WTC11 (cell line): ENCODE measurements around the gene FYCO1. TPM values are rescaled to one million over a fixed set of nuclear protein-coding genes. Genes with fewer than 3 reads are reported as not detected.

Experiments
- ATAC-seq: fragments of 200-7000 bp; cut with Tn5 transposase; 2 replicates; pipeline ENCODE4 v1.10.0; 2021; ENCODE audit warnings: mild to moderate bottlenecking, moderate library complexity
- CTCF ChIA-PET: fragments of 300-600 bp; sonication (Branson Sonifier 250); formaldehyde crosslinking; loops from one replicate; lab custom pipeline; 2021; ENCODE audit warnings: antibody characterized with exemption; lab: Charles Lee
- POLR2A ChIA-PET: fragments of 350-600 bp; sonication (Branson Sonifier 250); formaldehyde crosslinking; loops from one replicate; lab custom pipeline; 2021; ENCODE audit warnings: antibody characterized with exemption; lab: Charles Lee
- DNase-seq: peaks from one replicate; pipeline ENCODE4 v3.0.0; 2021; ENCODE audit warnings: low spot score
- H3K27ac Mint-ChIP-seq: 2 replicates; pipeline ENCODE4 v1.8.0; 2021; ENCODE audit warnings: mixed read lengths
- H3K27me3 Mint-ChIP-seq: 2 replicates; pipeline ENCODE4 v1.8.0; 2021; ENCODE audit warnings: low read depth, mild to moderate bottlenecking, moderate library complexity, mixed read lengths
- H3K36me3 Mint-ChIP-seq: 2 replicates; pipeline ENCODE4 v1.8.0; 2021; ENCODE audit warnings: mixed read lengths
- H3K4me1 Mint-ChIP-seq: 2 replicates; pipeline ENCODE4 v1.8.0; 2022; ENCODE audit warnings: mixed read lengths
- H3K4me3 Mint-ChIP-seq: 2 replicates; pipeline ENCODE4 v1.8.0; 2021; ENCODE audit warnings: mild to moderate bottlenecking, moderate library complexity, mixed read lengths
- H3K9me3 Mint-ChIP-seq: 2 replicates; pipeline ENCODE4 v1.8.0; 2021; ENCODE audit warnings: mixed read lengths
- CBFB ChIP-seq: sonication (generic); formaldehyde crosslinking; IDR thresholded peaks from 2 replicates; pipeline ENCODE4 v1.8.1; 2022; ENCODE audit warnings: mild to moderate bottlenecking, low read depth, missing genetic modification reagents
- CREB1 ChIP-seq: sonication (generic); formaldehyde crosslinking; IDR thresholded peaks from 2 replicates; pipeline ENCODE4 v1.8.0; 2023; ENCODE audit warnings: mild to moderate bottlenecking, missing genetic modification reagents
- FOXJ3 ChIP-seq: sonication (generic); formaldehyde crosslinking; IDR thresholded peaks from 2 replicates; pipeline ENCODE4 v1.9.0; 2021; ENCODE audit warnings: missing genetic modification reagents, mild to moderate bottlenecking, borderline replicate concordance
- HMGA2 ChIP-seq: fragments of 250-450 bp; sonication (Bioruptor Pico); IDR thresholded peaks from 2 replicates; pipeline ENCODE4 v1.4.0; 2021; ENCODE audit warnings: mild to moderate bottlenecking, moderate library complexity
- IRF2 ChIP-seq: sonication (generic); formaldehyde crosslinking; IDR thresholded peaks from 2 replicates; pipeline ENCODE4 v1.8.0; 2022; ENCODE audit warnings: low read depth, missing genetic modification reagents, borderline replicate concordance
- NR2C2 ChIP-seq: sonication (generic); formaldehyde crosslinking; IDR thresholded peaks from 2 replicates; pipeline ENCODE4 v1.8.0; 2022; ENCODE audit warnings: mild to moderate bottlenecking, missing genetic modification reagents
- NR3C1 ChIP-seq: sonication (generic); formaldehyde crosslinking; conservative IDR thresholded peaks from 2 replicates; pipeline ENCODE4 v1.8.1; 2023; ENCODE audit warnings: low read depth, mild to moderate bottlenecking, missing genetic modification reagents
- PRRX2 ChIP-seq: fragments of 250-450 bp; sonication (Bioruptor Pico); IDR thresholded peaks from 2 replicates; pipeline ENCODE4 v1.8.0; 2021; ENCODE audit warnings: mild to moderate bottlenecking
- TEAD1 ChIP-seq: sonication (generic); formaldehyde crosslinking; IDR thresholded peaks from 2 replicates; pipeline ENCODE4 v1.8.0; 2022; ENCODE audit warnings: mild to moderate bottlenecking, missing genetic modification reagents
- TP53 ChIP-seq: sonication (generic); formaldehyde crosslinking; IDR thresholded peaks from 2 replicates; pipeline ENCODE4 v1.8.1; 2023; ENCODE audit warnings: mild to moderate bottlenecking, missing genetic modification reagents
- total RNA-seq: library from RNA; stranded (reverse); gene quantifications from 3 replicates; pipeline ENCODE4 v1.2.3, GENCODE V29; 2021
- TF ChIP-seq, protein P1 (sequence below): sonication (generic); formaldehyde crosslinking; IDR thresholded peaks from 2 replicates; pipeline ENCODE4 v1.8.0; 2022; ENCODE audit warnings: mild to moderate bottlenecking, missing genetic modification reagents
- TF ChIP-seq, protein P2 (sequence below): sonication (generic); formaldehyde crosslinking; IDR thresholded peaks from 2 replicates; pipeline ENCODE4 v1.8.1; 2023; ENCODE audit warnings: mild to moderate bottlenecking, missing genetic modification reagents
- TF ChIP-seq, protein P3 (sequence below): sonication (generic); formaldehyde crosslinking; IDR thresholded peaks from 2 replicates; pipeline ENCODE4 v1.8.1; 2023; ENCODE audit warnings: mild to moderate bottlenecking, missing genetic modification reagents, moderate library complexity
- TF ChIP-seq, protein P4 (sequence below): fragments of 250-450 bp; sonication (Bioruptor Pico); IDR thresholded peaks from 2 replicates; pipeline ENCODE4 v1.9.0; 2021; ENCODE audit warnings: mild to moderate bottlenecking
- TF ChIP-seq, protein P5 (sequence below): sonication (generic); formaldehyde crosslinking; IDR thresholded peaks from 2 replicates; pipeline ENCODE4 v1.8.1; 2022; ENCODE audit warnings: low read depth, mild to moderate bottlenecking, moderate library complexity, missing genetic modification reagents, borderline replicate concordance
- TF ChIP-seq, protein P6 (sequence below): sonication (generic); formaldehyde crosslinking; IDR thresholded peaks from 2 replicates; pipeline ENCODE4 v1.8.1; 2022; ENCODE audit warnings: mild to moderate bottlenecking, moderate library complexity, missing genetic modification reagents
- TF ChIP-seq, protein P7 (sequence below): sonication (generic); formaldehyde crosslinking; IDR thresholded peaks from 2 replicates; pipeline ENCODE4 v1.8.0; 2023; ENCODE audit warnings: mild to moderate bottlenecking, missing genetic modification reagents
- TF ChIP-seq, protein P8 (sequence below): fragments of 250-450 bp; sonication (Bioruptor Pico); IDR thresholded peaks from 2 replicates; pipeline ENCODE4 v1.8.0; 2021; ENCODE audit warnings: mild to moderate bottlenecking

FYCO1 gene
- total RNA-seq, 1 experiment from 2014 or later: 13.9 TPM

DNA sequence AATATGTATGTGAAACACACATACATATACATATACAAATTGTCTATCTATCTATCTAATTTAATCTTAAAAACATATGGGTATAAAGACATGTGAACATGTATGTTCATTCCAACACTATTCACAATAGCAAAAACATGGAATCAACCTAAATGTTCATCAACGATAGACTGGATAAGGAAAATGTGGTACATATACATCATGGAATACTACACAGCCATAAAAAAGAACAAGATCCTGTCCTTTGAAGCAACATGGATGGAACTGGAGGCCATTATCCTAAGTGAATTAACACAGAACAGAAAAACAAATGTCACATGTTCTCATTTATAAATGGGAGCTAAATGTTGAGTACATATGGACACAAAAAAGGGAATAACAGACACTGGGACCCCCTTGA lies 103.5 kb downstream of the FYCO1 start:
- TF ChIP-seq CREB1 (no peak), HMGA2 (no peak), TEAD1 (CRISPR knock-in tag) (no peak)
- TF ChIP-seq, protein P1, sequence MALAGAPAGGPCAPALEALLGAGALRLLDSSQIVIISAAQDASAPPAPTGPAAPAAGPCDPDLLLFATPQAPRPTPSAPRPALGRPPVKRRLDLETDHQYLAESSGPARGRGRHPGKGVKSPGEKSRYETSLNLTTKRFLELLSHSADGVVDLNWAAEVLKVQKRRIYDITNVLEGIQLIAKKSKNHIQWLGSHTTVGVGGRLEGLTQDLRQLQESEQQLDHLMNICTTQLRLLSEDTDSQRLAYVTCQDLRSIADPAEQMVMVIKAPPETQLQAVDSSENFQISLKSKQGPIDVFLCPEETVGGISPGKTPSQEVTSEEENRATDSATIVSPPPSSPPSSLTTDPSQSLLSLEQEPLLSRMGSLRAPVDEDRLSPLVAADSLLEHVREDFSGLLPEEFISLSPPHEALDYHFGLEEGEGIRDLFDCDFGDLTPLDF (CRISPR knock-in tag): no peak
- TF ChIP-seq, protein P2, sequence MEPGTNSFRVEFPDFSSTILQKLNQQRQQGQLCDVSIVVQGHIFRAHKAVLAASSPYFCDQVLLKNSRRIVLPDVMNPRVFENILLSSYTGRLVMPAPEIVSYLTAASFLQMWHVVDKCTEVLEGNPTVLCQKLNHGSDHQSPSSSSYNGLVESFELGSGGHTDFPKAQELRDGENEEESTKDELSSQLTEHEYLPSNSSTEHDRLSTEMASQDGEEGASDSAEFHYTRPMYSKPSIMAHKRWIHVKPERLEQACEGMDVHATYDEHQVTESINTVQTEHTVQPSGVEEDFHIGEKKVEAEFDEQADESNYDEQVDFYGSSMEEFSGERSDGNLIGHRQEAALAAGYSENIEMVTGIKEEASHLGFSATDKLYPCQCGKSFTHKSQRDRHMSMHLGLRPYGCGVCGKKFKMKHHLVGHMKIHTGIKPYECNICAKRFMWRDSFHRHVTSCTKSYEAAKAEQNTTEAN: no peak
- ATAC-seq: no peak
- Mint-ChIP-seq H3K27me3 (peaks cover 2% of the 10 kb centered on the region; the same call in 1 of the 2 replicates), H3K36me3 (no peaks in the 10 kb centered on the region), H3K9me3 (peaks cover 7% of the 10 kb centered on the region), H3K4me3 (no peak overlapping the region), H3K4me1 (peaks cover 6% of the 10 kb centered on the region; the same call in 1 of the 2 replicates), H3K27ac (no peak overlapping the region)
- no peak for DNase-seq
- CTCF ChIA-PET: no interaction called here
- POLR2A ChIA-PET: no interaction called here

DNA sequence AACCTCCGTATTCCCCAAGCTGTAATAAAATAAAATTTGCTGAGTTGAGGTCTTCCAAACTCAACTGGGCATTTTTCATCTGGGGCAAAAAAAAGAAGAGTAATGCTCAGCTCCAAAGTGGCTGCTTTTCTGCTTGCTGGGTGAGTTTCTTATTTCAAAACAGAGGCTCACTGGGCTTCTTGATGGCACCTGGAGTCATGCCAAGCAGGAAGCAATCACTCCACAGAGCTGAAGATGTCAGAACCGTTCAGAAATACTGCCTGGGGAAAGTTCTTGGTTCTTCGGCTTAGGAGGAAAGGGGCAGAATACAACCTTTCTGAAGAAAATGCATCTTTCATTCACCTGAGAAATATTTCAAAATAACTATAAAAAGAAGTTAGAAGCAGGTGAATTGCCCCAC lies 105.2 kb downstream of the FYCO1 start:
- POLR2A ChIA-PET: no interaction called here
- Mint-ChIP-seq H3K4me3 (no peak overlapping the region), H3K4me1 (peaks cover 15% of the 10 kb centered on the region), H3K36me3 (no peaks in the 10 kb centered on the region), H3K27me3 (peaks cover 2% of the 10 kb centered on the region; the same call in 1 of the 2 replicates), H3K27ac (no peak overlapping the region), H3K9me3 (peaks cover 7% of the 10 kb centered on the region)
- DNase-seq: no peak
- no peak for ATAC-seq
- CTCF ChIA-PET: interaction anchor here (0.8 kb wide), 1 partner anchor 48 kb away, joined by 3 read pairs; no protein-coding TSS in a partner anchor
- TF ChIP-seq CBFB (no peak), PRRX2 (CRISPR knock-in tag) (no peak), FOXJ3 (CRISPR knock-in tag) (no peak), NR3C1 (CRISPR knock-in tag) (no peak), IRF2 (CRISPR knock-in tag) (no peak), NR2C2 (CRISPR knock-in tag) (no peak), TP53 (CRISPR knock-in tag) (no peak)
- TF ChIP-seq, protein P3, sequence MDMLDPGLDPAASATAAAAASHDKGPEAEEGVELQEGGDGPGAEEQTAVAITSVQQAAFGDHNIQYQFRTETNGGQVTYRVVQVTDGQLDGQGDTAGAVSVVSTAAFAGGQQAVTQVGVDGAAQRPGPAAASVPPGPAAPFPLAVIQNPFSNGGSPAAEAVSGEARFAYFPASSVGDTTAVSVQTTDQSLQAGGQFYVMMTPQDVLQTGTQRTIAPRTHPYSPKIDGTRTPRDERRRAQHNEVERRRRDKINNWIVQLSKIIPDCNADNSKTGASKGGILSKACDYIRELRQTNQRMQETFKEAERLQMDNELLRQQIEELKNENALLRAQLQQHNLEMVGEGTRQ (CRISPR knock-in tag): no peak
- TF ChIP-seq, protein P4, sequence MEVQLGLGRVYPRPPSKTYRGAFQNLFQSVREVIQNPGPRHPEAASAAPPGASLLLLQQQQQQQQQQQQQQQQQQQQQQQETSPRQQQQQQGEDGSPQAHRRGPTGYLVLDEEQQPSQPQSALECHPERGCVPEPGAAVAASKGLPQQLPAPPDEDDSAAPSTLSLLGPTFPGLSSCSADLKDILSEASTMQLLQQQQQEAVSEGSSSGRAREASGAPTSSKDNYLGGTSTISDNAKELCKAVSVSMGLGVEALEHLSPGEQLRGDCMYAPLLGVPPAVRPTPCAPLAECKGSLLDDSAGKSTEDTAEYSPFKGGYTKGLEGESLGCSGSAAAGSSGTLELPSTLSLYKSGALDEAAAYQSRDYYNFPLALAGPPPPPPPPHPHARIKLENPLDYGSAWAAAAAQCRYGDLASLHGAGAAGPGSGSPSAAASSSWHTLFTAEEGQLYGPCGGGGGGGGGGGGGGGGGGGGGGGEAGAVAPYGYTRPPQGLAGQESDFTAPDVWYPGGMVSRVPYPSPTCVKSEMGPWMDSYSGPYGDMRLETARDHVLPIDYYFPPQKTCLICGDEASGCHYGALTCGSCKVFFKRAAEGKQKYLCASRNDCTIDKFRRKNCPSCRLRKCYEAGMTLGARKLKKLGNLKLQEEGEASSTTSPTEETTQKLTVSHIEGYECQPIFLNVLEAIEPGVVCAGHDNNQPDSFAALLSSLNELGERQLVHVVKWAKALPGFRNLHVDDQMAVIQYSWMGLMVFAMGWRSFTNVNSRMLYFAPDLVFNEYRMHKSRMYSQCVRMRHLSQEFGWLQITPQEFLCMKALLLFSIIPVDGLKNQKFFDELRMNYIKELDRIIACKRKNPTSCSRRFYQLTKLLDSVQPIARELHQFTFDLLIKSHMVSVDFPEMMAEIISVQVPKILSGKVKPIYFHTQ: no peak
- TF ChIP-seq, protein P5, sequence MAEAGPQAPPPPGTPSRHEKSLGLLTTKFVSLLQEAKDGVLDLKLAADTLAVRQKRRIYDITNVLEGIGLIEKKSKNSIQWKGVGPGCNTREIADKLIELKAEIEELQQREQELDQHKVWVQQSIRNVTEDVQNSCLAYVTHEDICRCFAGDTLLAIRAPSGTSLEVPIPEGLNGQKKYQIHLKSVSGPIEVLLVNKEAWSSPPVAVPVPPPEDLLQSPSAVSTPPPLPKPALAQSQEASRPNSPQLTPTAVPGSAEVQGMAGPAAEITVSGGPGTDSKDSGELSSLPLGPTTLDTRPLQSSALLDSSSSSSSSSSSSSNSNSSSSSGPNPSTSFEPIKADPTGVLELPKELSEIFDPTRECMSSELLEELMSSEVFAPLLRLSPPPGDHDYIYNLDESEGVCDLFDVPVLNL: no peak
- TF ChIP-seq, protein P6, sequence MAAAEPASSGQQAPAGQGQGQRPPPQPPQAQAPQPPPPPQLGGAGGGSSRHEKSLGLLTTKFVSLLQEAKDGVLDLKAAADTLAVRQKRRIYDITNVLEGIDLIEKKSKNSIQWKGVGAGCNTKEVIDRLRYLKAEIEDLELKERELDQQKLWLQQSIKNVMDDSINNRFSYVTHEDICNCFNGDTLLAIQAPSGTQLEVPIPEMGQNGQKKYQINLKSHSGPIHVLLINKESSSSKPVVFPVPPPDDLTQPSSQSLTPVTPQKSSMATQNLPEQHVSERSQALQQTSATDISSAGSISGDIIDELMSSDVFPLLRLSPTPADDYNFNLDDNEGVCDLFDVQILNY: no peak
- TF ChIP-seq, protein P7, sequence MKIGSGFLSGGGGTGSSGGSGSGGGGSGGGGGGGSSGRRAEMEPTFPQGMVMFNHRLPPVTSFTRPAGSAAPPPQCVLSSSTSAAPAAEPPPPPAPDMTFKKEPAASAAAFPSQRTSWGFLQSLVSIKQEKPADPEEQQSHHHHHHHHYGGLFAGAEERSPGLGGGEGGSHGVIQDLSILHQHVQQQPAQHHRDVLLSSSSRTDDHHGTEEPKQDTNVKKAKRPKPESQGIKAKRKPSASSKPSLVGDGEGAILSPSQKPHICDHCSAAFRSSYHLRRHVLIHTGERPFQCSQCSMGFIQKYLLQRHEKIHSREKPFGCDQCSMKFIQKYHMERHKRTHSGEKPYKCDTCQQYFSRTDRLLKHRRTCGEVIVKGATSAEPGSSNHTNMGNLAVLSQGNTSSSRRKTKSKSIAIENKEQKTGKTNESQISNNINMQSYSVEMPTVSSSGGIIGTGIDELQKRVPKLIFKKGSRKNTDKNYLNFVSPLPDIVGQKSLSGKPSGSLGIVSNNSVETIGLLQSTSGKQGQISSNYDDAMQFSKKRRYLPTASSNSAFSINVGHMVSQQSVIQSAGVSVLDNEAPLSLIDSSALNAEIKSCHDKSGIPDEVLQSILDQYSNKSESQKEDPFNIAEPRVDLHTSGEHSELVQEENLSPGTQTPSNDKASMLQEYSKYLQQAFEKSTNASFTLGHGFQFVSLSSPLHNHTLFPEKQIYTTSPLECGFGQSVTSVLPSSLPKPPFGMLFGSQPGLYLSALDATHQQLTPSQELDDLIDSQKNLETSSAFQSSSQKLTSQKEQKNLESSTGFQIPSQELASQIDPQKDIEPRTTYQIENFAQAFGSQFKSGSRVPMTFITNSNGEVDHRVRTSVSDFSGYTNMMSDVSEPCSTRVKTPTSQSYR: no peak
- TF ChIP-seq, protein P8, sequence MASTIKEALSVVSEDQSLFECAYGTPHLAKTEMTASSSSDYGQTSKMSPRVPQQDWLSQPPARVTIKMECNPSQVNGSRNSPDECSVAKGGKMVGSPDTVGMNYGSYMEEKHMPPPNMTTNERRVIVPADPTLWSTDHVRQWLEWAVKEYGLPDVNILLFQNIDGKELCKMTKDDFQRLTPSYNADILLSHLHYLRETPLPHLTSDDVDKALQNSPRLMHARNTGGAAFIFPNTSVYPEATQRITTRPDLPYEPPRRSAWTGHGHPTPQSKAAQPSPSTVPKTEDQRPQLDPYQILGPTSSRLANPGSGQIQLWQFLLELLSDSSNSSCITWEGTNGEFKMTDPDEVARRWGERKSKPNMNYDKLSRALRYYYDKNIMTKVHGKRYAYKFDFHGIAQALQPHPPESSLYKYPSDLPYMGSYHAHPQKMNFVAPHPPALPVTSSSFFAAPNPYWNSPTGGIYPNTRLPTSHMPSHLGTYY: no peak
